NCI-H146 treated with DMSO at 0.1 percent for 48 hours (cell line): ENCODE data around the gene UBE2O.
"Not testable (repeated sequence)": the region's sequence is repeated elsewhere in the genome, so short reads cannot be mapped to it uniquely, and the experiment has no call there.

Experiments used
- DNase-seq: peaks from one replicate; lab custom pipeline; 2025; ENCODE audit not compliant: unreplicated experiment; lab: John Stamatoyannopoulos, UW

The UBE2O gene

DNA sequence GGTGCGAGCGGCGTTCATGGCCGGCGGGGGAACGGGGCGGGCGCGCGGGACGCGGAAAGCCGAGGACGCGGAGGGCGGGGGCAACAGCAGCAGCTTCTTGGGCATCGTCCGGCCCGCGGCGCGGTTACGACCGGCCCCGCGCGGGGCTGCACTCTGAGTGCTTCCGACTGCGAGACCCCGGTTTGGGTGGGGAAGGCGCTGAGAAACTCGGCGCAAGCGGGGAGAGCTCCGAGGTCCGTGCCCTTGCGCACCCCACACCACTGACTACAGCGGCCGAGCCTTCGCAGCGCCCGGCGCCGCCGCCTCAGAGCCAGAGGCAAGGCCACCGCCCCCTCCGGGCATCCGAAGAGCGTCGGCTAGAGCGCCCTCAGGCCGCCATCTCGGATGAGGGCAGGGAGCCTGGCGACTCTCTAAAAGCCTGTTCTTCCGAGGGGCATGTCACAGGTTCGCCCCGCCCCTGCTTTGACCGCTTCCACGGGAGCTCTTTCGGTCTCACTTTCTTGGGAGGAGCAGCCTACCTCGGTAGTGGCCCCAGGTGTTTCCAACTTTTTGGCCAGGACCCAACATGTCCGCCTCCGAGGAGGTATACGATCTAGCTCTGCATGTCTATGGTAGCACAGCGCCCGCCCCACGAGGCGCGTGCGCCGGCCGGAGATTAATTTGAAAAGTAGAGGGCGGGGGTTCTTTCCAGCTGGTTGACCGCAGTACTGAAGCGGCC, 99.2 kb downstream of the UBE2O start, which contains the start of gene PRPSAP1:
TSS of gene PRPSAP1 (minus strand) at position 318 of the 718 bp plus-strand sequence. CDS start at position 105, 213 bp downstream.
- peak; percentile 92 for DNase-seq

DNA sequence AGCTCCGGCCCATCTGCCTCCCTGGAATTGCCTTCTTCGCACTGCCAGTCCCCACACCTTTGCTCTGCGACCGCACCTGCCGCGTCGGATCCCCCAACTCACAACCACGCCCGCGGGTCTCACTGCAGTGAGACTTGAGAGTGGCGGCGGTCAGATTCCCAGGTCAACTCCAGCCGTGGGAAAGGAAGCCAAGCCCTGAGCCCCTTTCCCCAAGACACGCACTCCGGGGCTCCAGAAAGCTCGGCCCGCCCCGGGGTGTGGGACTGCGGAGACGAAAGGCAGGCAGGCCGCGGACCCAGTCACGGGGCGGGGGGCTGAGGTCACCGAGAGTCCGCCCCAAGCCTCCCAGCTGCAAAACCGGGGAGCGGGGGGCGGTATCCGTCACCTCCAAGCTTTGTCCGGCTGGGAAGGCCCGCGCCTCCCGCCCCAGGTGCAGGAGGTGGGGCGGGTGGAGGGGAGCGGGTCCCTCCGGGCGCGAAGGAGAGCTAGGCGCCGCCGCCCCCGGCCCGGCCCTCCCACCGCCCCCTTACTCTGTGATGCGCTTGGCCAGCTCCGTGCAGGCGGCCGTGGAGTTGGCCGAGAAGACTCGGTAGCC, 99.9 kb downstream of the UBE2O start:
- no peak for DNase-seq

DNA sequence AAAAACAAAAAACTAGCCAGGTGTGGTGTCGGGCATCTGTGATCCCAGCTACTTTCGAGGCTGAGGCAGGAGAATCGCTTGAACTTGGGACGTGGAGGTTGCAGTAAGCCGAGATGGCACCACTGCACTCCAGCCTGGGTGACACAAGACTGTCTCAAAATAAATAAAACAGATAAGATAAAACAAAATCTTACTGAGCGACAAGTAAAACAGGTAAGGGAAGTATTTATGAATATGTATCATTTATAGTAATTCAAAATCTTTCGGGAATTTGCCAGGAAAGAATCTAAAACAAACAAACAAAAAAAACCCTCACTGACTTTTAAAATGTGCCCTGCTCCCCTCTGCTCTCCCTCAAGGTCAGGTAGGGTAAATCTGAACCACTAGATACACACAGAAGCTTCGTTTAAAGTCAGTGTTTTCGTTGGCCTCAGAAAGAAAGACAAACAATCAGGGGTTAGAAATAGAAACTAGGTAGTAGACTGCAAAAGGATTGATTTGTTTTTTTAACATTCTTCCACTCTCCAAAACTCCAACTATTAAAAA, 101.4 kb downstream of the UBE2O start:
- no peak for DNase-seq

DNA sequence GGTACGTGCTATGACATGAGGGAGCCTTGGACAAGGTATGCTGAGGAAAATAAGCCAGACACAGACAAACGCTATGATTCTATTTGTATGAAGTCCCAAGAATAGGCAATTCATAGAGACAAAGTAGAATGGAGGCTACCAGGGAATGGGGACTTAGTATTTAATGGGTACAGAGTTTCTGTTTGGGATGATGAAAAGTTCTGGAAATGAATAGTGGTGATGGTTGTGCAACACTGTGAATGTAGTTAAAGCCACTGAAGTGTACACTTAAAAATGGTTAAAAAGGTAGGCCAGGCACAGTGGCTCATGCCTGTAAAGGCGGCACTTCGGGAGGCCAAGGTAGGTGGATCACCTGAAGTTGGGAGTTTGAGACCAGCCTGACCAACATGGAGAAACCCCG, 102.5 kb downstream of the UBE2O start:
- DNase-seq, result no peak

DNA sequence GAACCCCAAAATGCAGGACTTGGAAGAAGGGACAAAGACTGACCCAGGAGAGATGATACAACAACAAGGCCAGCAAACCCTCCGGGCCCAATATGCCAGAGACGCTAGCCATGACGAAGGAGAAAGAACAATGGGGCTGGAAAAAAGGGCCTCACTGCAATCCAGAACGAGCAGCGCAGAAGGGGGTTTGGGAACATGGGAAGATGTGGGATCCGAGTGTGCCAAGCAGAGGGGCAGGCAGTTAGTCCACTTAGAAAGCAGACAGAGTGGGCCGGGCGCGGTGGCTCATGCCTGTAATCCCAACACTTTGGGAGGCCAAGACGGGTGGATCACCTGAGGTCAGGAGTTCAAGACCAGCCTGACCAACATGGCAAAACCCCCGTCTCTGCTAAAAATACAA, 106.0 kb downstream of the UBE2O start:
- DNase-seq, result not testable (repeated sequence)

DNA sequence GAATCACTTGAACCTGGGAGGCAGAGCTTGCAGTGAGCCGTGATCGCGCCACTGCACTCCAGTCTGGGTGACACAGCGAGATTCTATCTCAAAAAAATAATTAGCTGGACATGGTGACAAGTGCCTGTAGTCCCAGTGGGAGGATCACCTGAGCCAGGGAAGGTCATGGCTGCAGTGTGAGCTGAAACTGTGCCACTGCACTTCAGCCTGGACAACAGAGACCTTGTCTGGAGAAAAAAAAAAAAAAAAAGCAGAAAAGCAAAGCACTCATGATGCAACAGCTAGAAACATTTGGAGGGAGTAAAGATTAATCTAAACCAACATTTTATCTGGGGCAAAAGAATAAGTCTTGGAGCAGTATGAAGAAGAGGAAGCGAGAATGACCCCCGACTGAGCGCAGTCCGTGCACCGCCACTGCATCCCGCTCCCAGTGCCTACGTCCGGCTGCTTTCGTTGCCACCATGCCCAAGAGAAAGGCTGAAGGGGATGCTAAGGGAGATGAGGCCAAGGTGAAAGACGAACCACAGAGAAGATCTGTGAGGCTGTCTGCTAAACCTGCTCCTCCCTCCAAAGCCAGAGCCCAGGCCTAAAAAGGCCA, 107.5 kb downstream of the UBE2O start:
- DNase-seq, result no peak

DNA sequence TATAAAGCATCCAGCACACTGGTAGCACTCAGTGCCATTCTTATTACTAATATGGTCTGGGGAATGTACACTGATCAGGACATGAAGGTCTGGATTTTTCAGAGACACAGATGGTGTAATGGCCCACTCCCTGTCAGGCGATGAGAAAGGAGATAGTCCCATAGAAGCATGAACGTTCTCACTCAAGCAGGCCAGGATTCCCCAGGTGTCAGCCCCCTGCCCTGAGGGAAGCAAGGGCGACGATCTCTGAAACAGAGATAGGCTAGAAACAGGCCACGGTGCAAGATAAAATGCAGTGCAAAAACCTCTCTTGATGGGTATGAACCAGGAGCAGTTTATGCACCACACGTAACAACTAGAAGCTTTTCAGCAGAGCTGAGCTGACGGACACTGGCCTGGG, 109.8 kb downstream of the UBE2O start:
- DNase-seq, result no peak

DNA sequence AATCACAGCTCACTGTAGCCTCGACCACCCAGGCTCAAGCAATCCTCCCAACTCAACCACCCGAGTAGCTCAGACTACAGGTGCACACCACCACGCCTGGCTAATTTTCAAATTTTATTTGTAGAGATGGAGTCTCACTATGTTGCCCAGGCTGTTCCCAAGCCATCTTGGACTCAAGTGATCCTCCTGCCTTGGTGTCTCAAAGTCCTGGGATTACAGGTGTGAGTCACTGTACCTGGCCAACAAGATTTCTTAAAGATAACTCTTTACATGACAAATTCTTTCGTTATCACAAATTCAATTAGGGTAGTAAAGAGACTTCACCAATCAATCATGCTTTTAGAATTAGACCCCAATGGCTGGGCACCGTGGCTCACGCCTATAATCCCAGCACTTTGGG, 111.7 kb downstream of the UBE2O start:
- no peak for DNase-seq
